Measurements from ENCODE around the gene CIT.
"Not testable (repeated sequence)": the region's sequence is repeated elsewhere in the genome, so short reads cannot be mapped to it uniquely, and the experiment has no call there.

Gene CIT

DNA sequence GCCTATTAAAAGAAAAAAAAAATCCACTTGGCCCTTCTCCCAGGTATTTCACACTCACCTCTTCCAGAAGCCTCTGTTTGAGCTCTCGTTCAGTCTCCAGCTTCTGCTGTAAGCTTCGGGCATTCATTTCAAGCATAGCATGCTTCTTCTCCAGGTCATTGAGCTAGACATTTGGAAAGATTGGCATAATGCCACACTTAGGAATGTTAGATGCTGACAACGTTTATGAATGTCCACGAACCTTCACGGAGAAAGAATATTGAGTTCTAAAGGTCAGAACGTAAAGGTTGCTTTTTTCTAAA is 148.7 kb downstream of the CIT start:
- DNase-seq: no peak

GRCh38 chr12:119727600-119728443 is 149.3 kb downstream of the CIT start:
- no peak for DNase-seq

DNA sequence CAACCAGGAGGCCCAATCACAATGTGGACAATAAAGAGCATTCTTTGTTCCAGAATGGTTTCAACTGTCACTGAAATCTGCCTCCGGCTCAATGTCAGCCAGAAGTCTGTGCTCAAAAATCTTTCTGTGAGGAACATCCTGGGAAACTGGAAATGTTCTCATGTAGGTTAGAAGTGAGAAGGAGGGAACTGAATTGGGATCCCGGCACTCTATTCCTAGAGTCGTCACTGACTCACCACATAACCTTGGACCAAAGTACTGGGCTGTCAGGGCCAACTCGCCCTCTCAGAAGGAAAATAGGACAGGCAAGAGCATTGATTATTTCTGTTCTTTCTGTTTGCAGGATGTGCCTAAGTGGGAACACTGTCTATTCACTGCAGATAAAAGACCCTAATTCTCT is 151.6 kb downstream of the CIT start:
- no peak for DNase-seq

DNA sequence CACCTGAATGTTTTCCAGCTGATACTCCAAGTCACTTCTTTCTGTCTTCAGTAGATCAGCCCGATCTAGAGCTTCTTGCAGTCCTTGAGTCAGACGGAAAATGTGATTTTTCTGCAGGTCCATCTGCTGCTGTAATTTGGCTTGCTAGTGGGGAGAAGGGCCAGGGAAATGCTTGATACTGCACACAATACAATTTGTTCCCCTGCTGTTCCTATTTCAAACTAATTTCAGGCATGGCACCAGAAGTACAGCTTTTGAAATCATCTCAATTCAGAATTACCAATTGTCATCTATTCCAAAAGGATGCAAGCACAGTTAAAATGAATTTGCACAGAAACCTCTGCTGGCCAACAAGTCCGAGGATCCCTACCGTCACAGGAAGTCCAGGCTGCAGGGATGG is 155.8 kb downstream of the CIT start:
- DNase-seq: no peak

- no peak for DNase-seq
Observed at GRCh38 chr12:119720349-119720748, 156.8 kb downstream of the CIT start.

GRCh38 chr12:119718141-119718540 is 159.0 kb downstream of the CIT start:
- DNase-seq: no peak

GRCh38 chr12:119715268-119715620 is 161.9 kb downstream of the CIT start:
- no peak for DNase-seq

DNA sequence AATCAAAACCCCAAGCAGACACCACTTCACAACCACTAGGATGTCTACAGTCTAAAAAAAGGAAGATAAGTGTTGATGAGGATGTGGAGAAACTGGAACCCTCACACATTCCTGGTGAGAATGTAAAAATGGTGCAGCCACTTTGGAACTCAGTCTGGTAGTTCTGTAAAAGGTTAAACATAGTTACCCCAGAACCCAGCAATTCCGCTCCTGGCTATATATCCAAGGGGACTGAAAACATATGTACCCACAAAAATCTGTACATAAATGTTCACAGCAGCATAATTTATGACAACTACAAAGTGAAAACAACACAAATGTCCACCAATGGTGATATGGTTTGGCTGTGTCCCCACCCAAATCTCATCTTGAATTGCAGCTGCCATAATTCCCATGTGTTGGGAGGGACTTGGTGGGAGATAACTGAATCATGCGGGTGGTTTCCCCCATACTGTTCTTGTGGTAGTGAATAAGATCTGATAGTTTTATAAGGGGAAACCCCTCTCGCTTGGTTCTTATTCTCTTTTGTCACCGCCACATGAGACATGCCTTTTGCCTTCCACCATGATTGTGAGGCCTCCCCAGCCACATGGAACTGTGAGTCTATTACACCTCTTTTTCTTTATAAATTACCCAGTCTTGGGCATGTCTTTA is 162.4 kb downstream of the CIT start:
- no peak for DNase-seq

DNA sequence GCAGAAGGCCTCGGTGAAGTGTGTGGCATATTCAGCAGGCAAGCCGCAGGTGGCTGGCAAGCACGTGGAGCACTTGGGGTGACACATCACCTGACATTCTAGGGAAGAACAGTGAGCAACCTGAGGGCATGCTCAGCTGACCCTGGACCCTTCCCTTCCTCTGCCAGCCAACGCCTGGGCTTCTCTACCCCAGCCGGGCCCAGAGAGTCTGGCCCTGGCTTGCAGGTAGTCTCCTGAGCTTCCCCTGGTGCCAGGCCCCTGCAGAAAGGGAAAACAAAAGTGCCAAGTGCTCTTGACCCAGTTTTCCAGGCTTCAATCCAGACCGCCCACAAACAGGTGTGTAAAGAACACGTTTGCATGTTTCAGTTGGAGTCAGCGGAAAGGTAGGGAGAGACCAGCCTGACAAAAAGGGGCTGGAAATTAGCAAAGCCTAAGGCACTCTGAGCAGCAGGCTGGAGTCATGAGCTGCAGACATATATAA is 163.5 kb downstream of the CIT start:
- no peak for DNase-seq

DNA sequence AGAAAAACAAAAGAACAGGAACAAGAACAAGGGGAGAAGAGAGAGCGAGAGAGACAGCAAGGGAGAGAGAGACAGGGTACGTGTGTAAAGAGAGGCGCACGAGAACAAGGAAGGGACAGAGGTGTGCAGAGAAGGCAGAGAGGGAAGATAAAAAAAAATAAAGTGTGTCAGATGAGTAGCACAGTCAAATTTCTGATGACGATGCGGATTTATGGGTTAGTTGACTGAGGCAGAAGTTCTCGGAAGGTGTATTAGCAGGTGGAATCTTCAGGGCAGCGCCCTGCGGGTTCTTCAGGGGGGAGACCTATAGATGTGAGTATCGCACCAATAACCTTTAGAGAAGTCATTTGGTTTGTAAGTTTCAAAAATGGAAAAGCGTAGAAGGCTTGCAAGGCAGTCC is 164.4 kb downstream of the CIT start:
- DNase-seq: no peak

DNA sequence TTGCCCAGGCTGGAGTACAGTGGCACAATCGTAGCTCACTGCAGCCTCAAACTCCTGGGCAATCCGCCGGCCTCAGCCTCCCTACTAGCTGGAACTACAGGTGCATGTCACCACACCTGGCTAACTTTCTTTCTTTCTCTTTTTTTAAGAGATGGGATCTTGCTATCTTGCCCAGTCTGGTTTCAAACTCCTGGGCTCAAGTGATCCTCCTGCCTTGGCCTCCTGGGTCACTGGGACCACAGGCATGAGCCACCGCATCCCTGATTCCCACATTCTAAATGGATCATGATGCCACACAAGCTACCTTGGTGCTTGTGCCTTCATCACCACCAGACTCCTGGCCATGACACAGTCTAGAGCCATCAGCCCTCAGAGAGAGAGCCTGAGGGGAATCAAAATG is 165.4 kb downstream of the CIT start:
- DNase-seq: no peak

- no peak for DNase-seq
Observed at GRCh38 chr12:119710965-119711551, 166.1 kb downstream of the CIT start.

GRCh38 chr12:119710374-119710964 is 166.7 kb downstream of the CIT start:
- DNase-seq: no peak

DNA sequence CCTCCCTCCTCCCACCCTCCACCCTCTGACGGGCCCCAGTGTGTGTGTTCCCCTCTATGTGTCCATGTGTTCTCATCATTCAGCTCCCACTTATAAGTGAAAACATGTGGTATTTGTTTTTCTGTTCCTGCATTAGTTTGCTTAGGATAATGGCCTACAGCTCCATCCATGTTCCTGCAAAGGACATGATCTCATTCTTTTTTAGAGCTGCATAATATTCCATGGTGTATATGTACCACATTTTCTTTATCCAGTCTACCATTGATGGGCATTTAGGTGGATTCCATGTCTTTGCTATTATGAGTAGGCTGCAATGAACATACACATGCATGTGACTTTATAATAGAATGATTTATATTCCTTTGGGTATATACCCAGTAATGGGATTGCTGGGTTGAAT is 170.7 kb downstream of the CIT start:
- not testable (repeated sequence) for DNase-seq

DNA sequence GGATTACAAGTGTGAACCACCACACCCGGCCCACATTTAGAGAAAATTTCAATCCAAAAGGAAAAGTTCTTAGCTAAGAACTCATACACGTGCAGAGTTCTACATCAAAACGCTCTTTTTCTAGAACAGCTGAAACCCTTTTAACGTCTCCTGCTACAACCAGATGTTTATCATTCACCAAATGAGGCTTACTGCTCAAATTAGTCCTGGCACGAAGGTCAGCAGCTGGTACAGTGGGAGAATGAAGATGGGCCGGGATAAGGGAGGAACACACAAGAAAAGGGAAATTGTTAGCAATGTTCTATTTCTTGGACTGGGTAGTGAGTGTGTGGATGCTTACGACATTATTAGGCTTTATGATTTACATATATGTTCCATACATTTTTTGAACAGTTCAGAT is 171.9 kb downstream of the CIT start:
- DNase-seq: no peak

DNA sequence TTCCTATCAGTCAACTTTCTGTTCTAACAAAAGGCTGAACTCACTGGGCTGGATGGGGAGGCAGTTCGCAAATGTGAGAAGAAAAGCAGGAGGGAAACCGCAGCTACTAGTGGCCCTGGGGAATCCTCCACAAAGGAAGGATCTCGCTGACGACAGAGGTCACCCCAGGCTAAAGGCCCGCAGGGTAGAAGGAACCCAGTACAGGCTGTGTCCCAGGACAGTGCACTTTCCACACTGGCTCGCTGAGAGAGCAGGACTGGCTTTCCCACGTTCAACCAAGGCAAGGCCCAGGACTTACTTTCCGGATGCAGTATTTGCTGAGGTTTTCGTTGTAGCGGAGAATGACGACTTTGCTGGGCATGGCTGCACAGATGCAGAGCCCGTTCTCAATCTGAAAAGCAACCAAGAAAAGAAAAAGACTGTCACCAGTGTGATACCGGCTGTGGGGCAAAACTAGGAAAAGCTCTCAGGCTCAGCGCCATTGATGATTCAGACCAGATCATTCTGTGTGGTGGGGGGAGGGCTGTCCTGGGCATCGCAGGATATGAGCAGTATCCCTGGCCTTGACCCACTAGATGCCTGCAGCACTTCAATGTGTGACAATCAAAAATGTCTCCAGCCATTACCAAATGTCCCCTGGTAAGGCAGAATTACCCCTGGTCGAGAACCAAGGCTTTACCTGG is 172.9 kb downstream of the CIT start:
- no peak for DNase-seq

- DNase-seq: no peak
Observed at GRCh38 chr12:119700078-119700477, 177.0 kb downstream of the CIT start.

DNA sequence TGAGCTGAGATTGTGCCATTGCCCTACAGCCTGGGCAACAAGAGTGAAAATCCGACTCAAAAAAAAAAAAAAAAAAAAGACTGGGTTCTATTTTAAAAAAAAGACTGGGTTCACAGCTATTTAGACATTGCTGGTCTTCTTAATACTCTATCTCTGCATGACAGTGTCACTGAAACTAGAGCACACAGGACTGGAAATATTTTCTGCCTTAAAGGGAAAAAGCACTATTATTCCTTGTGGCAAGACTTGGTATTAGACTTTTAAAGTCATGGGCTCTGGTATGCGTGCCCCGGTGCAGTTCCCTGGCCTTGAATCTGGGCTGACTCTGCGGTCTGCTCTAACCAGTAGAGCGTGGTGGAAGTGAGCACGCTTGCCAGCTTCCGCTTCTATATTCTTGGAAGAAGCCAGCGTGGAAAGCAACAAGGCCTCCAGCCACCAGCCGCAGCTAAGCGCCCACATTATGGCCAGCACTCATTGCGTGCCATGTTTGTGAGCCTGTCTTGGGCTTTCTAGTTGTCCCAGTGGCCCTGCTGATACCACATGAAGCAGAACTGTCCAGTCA is 177.8 kb downstream of the CIT start:
- DNase-seq: no peak

- no peak for DNase-seq
Observed at GRCh38 chr12:119696943-119697342, 180.2 kb downstream of the CIT start.

GRCh38 chr12:119695034-119695433 is 182.1 kb downstream of the CIT start:
- DNase-seq: no peak

- DNase-seq: no peak
Observed at GRCh38 chr12:119694111-119694510, 183.0 kb downstream of the CIT start.

DNA sequence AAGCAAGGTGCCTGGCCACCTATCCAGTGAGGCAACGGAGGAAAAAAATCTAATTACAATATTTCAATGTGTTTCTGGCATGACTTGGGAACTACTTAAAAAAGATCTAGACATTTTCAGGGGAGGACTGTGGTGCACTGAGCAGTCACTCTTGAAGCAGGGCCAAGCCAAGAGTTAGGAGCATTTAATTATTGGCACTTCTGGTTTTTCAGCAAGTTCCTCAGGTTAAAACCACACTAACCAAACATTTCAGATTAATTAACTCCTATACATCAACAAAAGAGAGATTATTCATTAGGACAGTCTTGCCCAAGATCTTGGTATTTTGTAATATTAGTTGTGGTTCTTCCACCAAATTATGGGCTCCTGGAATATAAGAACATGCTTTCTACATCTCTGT is 183.6 kb downstream of the CIT start:
- DNase-seq: no peak

- DNase-seq: no peak
Observed at GRCh38 chr12:119692997-119693396, 184.1 kb downstream of the CIT start.
